Brain microvascular endothelial cell (primary cell): Measurements from ENCODE around the gene ANKLE1.

Experiments used
- DNase-seq: peaks from one replicate; pipeline ENCODE4 v3.0.0-alpha.2; 2020
- H3K27ac ChIP-seq: fragments of 250-450 bp; sonication (Bioruptor Pico); 2 replicates; pipeline ENCODE4 v1.5.1; 2020; ENCODE audit warnings: mild to moderate bottlenecking, moderate library complexity
- H3K27me3 ChIP-seq: fragments of 250-450 bp; sonication (Bioruptor Pico); replicated peaks from 2 replicates; pipeline ENCODE4 v1.5.1; 2020; ENCODE audit warnings: mild to moderate bottlenecking
- H3K36me3 ChIP-seq: fragments of 250-450 bp; sonication (Bioruptor Pico); replicated peaks from 2 replicates; pipeline ENCODE4 v1.5.1; 2020; ENCODE audit warnings: mild to moderate bottlenecking
- H3K4me3 ChIP-seq: 2 replicates; pipeline ENCODE4 v1.5.1; 2011; ENCODE audit warnings: low read depth, mild to moderate bottlenecking, control low read depth, low read length, moderate library complexity
- CTCF ChIP-seq: IDR thresholded peaks from 2 replicates; pipeline ENCODE4 v1.5.1; 2011; ENCODE audit warnings: low read depth, mild to moderate bottlenecking, moderate library complexity, low read length, control low read depth, inconsistent platforms; ENCODE audit errors: missing control alignments
- in situ Hi-C: cut with HindIII; loops from 2 replicates; pipeline ENCODE4 v1.10.0; 2017; ENCODE audit warnings: low sequenced_read_pairs, low pct_ligation_motif_present

Gene ANKLE1

GRCh38 chr19:17303167-17303939 is 21.7 kb downstream of the ANKLE1 start, which contains the start of gene ABHD8:
Gene ABHD8 (minus strand): TSS chr19:17303425. CDS start chr19:17301616, 1,809 bp downstream.
- in situ Hi-C loops: no loop called here
- H3K27ac ChIP-seq: no peak within 1 kb of the TSS
- no peaks in the 10 kb centered on the region for H3K27me3 ChIP-seq
- H3K4me3 ChIP-seq: peak within 1 kb of the TSS; percentile 61
- peak; percentile 89 for DNase-seq
- peak; percentile 38 for TF ChIP-seq CTCF
- H3K36me3 ChIP-seq: no peaks in the 10 kb centered on the region

GRCh38 chr19:17303940-17304267 is 22.2 kb downstream of the ANKLE1 start:
- no peak overlapping the region for H3K27ac ChIP-seq
- in situ Hi-C loops: no loop called here
- no peak for DNase-seq
- H3K36me3 ChIP-seq: no peaks in the 10 kb centered on the region
- H3K4me3 ChIP-seq: no peak overlapping the region
- TF ChIP-seq CTCF: no peak
- no peaks in the 10 kb centered on the region for H3K27me3 ChIP-seq

GRCh38 chr19:17304386-17305215 is 22.9 kb downstream of the ANKLE1 start:
- Histone ChIP-seq H3K4me3 (no peak overlapping the region), H3K36me3 (no peaks in the 10 kb centered on the region), H3K27me3 (no peaks in the 10 kb centered on the region), H3K27ac (no peak overlapping the region)
- in situ Hi-C loops: no loop called here
- TF ChIP-seq CTCF: no peak
- DNase-seq: no peak

- Histone ChIP-seq H3K36me3 (no peaks in the 10 kb centered on the region), H3K27me3 (no peaks in the 10 kb centered on the region), H3K27ac (no peak overlapping the region), H3K4me3 (peak overlapping the region; percentile 84)
- DNase-seq: no peak
- in situ Hi-C loops: no loop called here
- TF ChIP-seq CTCF: no peak
Measured at GRCh38 chr19:17305216-17305516, 23.5 kb downstream of the ANKLE1 start.

- Histone ChIP-seq H3K27me3 (no peaks in the 10 kb centered on the region), H3K36me3 (no peaks in the 10 kb centered on the region), H3K4me3 (peak within 1 kb of the TSS; percentile 84), H3K27ac (peak within 1 kb of the TSS; percentile 40)
- peak; percentile 84 for TF ChIP-seq CTCF
- in situ Hi-C loops: no loop called here
- DNase-seq: peak; percentile 95
Measured at GRCh38 chr19:17305517-17306284, 24.0 kb downstream of the ANKLE1 start, which contains the start of gene MRPL34. Gene MRPL34 (plus strand): TSS chr19:17305872. CDS start chr19:17305893, 21 bp downstream.
